ENCODE results near the gene CTNNA3.

CTNNA3 gene

DNA sequence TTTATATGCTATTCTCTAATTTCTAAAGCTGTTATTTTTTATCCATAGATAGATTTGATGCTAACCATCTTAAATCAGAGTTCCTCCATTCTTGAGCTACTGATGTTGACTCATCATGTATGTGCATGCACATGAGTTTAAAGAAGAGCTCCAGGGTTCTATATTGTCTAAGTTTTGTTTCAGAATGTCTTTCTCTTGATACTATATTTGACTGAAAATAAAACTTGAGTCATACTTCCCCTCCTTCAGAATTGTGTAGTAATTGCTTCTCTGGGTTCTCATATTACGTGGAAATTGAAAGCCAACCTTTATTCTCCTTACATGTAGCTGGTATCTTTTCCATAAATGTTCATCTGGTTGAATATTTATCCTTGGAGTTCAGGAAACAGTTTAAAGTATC lies 680.8 kb downstream of the CTNNA3 start:
- no peak for DNase-seq (ENCODE audit: low spot score)

DNA sequence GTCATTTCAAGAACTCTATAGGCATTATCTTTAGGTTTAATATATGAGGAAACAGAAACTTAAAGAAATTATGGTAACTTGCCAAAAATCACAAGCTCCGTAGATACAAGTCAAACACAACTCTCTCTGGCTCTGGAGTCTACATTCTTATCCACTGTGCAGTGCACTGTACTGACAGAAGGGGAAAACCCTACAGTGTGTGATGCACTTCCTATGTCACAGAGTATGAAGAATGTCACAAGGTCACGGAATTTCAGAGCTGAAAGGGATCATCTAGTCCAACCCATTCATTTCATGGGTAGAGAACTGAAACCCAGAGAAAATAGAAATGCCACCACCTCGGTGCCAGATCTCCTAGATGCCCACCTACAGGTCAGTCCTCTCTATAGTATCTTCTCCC lies 684.0 kb downstream of the CTNNA3 start:
- DNase-seq (ENCODE audit: low spot score), result no peak

DNA sequence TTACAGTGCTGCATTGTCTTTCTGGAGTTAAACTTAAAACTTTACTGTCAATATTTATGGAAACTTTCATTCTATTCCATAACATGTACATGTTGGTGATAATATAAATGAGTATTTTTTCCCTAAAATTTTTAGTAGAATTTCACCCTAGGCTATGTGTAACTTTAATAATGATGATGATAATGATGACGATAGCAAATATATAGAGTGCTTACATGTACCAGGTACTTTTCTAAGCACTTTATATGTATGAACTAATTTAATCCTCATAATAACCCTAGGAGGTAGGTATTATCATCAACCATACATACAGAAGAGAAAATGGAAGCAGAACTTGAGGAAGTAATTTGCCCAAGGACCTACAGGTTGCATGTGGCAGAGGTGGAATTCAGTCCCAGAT lies 684.5 kb downstream of the CTNNA3 start:
- DNase-seq (ENCODE audit: low spot score), result no peak

DNA sequence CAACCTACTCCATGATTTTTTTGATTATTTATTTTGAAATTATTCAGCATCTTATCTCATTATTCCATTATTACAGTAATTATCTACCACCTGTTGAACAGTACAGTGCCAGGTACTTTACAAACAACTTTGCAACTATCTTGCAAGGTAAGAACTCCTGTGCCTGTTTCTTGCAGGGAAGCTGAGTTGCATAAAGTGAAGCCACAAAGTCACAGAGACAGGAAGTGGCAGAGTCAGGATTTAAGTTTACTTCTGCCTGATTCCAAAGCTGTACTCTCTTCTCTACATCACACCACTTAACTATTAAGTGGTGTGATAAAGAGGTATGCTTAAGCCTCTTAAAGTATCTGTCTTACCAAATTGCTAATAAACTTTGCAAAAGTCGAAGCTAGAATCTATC lies 690.0 kb downstream of the CTNNA3 start:
- no peak for DNase-seq (ENCODE audit: low spot score)

DNA sequence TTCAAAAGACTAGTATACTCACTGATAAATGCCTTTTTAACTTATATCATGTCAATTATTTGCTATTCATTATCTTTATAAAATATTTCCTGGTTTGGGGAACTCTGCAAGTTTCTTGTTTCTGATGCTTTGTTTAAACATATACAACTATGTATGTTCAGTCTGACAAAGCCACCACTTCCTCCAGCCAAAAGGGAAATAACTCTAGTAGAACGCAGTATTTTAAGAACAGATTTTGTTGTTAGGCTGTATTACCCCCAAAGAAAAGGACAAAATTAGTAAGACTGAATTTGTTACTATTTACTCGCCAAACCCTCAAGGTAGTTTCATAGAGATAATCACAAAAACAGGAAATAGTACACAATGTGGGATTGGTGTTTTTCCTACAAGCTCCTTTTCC lies 691.3 kb downstream of the CTNNA3 start:
- no peak for DNase-seq (ENCODE audit: low spot score)

DNA sequence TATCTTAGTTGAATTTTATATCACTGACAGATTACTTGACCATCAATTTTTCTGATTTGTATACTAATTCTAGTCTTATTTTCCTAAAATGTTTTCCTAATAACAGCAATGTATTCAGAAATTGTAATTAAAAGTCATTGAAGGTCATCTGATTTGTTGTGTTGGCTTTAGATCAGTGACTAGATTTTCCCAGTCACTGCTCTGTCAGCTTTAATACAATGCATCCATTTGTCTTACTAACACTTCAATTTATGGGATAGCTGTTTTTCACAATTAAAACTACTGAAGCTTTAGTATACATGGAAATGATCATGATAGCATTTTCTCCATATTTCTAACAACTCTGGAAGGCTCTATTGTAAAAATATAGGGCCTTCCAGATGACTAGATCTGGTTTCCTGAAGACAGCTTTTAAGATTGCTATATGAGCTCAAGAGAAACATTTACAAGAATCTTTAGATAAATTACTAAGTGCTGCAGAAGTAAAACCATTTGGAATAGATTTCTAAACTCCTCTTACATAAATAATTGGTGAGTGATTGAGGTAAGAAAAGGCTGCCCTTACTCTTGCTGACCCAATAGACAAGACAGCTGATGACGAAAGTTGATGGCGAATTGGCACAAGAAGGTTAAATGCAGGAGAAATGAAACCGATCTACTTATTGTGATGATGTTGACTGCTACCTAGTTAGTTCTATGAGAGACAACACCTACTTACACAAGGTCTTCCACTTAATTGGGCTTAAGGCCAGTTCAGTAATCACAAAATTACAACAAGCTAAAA lies 696.0 kb downstream of the CTNNA3 start:
- DNase-seq (ENCODE audit: low spot score), result no peak

DNA sequence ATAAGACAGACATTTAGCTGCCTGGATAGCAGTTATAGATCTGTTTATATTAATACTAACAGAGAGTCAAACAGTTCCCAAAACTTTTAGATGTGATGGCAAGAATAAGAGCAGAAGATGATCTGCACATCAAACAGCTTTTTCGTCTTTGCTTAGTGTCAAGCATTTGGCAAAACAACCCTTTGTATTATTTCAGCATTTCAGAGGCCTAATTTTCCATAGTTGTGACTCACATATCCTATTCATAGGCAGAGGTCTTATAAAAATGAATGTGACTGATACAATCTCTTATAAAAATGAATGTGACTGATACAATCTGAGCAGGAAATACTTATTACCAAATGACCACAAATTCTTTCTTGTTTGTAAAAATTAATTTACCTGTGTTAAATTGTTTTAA lies 699.0 kb downstream of the CTNNA3 start:
- DNase-seq (ENCODE audit: low spot score), result no peak

DNA sequence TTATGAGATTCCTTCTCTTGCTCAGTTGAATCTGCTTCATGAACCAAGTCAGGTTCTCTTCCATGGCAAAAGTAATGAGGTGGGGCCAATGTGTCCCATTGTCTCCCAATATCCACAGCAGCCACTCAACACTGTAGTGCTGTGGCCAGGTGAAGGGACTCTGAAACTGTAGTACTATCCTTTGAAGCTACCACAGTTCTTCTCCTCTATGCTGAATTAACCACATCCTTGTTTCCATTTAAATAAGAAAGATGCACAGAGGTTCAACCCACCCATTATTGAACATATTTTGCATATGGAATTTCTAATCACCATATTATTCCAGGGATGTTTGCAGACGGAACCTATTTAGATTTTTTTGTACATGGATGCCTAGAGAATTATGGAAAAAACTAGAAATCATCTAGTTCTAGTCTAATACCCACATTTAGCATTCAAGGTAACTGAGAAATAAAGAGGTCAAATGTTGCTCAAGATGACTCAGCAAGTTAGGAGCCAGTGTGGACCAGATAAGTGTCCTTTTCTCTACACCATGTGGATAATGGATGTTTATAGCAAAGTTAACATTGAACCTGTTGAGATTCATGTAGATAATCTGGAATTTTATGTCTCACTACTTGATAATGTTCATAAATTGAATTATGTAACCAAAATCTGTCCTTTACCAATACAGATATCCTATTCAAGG lies 705.7 kb downstream of the CTNNA3 start:
- no peak for DNase-seq (ENCODE audit: low spot score)

DNA sequence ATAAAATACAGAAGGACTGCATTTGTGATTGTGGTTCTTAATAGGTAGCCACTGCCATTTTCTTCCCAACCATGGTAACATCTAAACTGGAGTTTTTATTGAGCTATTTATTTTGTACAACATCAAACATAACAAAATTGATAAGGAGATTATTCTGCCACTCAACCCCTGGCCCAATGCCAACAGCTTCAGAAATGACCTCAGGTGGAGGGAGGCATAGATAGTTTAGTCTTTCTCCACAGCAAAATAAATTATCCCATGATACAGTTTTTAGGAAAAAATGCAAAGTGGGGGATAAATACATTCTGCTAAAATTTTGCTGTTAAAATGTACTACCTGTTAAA lies 712.5 kb downstream of the CTNNA3 start:
- DNase-seq (ENCODE audit: low spot score), result no peak

DNA sequence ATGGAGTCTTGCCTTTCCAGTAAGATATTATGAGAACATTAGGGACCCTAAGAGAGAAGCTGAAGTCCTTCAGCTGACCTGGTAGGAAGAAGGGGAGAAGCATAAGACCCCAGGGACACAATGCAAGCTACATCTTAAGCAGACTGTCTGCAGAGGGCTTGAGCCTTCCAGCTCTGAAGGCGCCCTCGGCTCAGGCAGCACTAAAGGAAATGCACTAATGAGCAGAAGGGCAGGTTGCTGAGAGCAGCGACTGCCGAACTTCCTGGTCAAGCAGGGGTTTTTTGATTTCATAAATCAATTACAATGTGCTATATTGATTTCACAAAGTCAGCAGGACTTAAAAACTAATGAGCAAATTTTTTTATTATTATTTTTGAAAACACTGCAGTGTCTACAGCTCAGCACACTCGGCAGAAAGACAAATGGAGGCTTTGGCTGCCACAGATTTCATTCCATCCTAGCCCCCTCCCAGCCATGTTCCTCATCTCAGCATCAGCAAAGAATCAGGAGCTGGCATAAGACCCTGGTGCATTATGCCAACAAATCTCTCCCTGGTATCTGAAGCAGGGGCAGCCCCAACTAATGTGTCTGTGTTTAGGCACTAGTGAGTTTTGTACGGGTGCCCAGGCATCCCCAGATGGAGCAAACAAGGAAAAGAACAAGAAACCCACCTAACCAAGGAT lies 713.1 kb downstream of the CTNNA3 start:
- DNase-seq (ENCODE audit: low spot score), result no peak

DNA sequence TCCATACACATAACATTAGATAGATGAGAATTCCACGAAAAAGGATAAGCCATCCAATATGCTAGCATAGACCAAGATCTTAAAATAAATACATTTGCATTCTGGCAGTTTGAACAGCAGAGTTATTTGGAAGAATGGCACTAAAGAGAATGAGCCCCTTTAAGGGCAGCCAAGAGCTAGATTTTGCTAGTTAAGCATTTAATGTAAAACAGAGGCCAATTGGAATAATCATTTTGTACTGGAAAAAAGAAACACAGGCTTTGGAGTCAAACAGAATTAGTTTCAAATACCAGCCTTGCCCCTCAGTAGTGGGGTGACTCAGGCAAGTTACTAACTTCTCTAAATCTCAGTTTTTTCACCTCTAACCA lies 714.0 kb downstream of the CTNNA3 start:
- no peak for DNase-seq (ENCODE audit: low spot score)

DNA sequence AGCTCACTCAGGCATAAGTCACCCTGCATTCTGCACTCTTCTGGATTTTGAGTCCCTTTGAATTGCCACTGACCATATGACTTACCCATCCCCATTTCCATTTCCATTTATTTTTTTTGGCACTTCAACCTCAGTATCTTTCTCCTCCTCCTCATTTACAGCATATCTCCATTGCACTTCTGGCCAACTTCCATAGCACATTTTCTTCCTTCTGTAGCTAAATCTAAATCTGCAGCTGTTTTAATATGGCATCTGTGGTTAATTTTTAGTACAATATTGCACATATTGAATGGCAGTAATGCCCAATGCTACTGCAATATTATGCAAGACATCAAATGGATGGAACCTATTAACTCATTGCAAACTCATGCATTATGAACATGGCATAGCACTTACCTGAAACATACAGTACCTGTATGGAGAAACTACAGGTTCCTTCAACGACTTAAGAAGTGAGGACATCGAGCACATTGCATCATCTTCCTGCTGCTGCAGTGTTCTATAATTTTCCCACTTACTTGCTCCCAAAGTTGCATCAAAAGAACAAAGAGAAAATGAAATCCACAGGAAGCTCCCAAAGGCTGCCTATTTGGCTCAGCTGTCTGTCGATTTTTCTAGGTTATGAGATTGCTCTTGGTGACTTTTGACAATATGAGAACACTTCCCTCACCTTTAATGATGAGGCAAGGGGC lies 714.5 kb downstream of the CTNNA3 start:
- no peak for DNase-seq (ENCODE audit: low spot score)

DNA sequence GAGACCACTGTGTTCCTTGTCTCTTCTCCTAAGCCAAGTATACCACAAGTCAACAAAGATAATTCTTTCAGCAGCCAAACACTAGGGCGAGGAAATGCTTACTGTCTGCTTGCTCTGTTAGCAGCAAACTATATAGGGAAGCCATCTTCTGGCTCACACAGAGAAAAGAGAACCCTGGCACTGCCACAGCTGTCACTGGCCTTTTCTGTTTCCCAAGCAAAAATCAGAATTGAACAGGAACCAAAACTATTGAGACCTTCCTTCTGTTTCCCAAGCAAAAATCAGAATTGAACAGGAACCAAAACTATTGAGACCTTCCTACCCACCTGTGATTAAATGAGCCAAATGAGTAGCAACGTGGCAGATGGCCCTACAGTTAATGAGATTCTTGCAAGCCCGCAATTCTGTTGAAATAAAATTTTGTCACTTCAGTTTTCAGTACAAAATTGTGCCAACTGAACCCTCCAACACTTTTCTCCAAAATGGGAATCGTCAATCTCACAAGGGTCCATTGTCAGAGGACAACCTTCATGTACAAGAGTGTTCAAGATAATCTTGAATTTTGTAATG lies 715.7 kb downstream of the CTNNA3 start:
- no peak for DNase-seq (ENCODE audit: low spot score)

DNA sequence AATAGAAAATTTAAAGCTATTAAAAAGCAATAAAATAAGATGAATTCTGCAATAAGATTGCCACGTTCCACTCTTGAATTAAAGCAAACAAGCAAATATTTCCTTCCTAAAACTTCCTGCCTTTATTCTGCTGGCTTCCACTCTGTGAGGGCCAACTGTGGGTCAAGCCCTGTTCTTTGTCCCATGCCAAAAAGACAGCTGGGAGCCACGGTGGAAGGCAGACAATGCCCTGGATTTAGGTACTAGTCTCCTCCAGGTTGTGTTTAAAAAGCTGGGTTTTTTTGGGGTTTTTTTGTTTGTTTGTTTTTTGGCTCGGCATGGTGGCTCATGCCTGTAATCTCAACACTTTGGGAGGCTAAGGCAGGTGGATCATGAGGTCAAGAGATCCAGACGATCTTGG lies 731.0 kb downstream of the CTNNA3 start:
- DNase-seq (ENCODE audit: low spot score), result no peak

DNA sequence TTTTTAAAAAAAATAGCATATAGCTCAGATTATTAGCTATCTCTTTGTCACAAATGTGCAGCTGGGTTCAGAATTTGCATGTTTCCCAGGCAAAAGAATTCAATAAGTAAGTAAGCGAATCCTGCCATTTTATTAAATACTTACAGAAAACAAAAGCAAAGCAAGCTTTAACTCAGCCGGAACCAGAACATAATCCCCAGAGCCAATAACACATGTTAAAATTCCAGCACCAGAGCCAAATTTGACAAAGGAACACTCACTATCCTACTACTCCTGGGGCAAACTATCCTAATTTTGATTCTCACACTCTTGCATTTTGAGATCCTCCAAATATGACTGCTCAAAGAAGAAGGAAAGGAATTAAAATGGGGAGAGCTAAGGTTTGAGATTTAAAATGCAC lies 737.5 kb downstream of the CTNNA3 start:
- no peak for DNase-seq (ENCODE audit: low spot score)

DNA sequence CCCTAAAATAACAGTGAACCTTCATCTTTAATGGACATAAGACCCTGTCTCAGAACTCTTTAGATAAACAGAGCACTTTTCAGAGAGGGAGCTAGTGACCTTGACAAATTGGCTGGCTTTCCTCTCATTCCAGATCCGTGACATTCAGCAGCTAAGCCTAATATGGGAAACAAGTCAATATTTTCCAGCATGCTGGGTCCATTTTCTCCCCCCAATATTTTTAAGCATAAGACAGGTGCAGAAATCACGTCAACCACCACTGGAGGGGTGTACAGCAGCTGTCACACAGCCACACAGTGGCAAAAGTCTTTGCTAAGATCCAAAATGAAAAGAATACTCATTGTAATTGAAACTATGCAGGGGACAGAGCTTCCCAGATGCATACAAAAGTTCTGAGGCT lies 744.1 kb downstream of the CTNNA3 start:
- no peak for DNase-seq (ENCODE audit: low spot score)

DNA sequence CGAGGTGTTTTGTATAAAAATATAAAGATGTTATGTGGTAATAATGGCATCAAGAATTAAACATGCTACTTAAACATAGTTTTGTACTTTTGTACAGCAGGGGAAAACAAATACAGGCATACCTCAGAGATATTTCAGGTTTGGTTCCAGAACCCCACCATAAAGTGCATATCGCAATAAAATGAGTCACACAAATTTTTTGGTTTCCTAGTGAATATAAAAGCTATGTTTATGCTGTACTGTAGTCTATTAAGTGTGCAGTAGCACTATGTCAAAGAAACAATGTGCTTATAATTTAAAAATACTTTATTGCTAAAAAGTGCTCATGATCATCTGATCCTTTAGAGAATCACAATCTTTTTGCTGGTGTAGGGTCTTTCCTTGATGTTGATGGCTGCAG lies 752.4 kb downstream of the CTNNA3 start:
- no peak for DNase-seq (ENCODE audit: low spot score)

DNA sequence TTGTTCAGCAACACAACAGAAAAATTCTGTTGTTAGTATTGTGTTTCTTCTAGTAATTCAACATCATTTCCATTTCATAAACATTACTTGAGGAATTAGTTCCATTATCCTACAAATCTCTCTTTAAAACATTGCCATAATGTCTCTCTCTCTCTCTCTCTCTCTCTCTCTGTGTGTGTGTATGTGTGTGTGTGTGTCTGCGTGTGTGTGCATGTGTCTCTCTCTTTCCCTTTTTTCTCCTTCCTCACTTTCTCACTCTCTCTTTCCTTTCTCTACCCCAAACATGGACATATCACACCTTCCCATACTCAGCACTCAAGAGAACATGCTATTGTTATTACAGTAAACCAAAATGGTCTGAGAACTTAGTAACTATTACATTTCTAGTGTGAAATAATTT lies 753.6 kb downstream of the CTNNA3 start:
- DNase-seq (ENCODE audit: low spot score), result no peak

DNA sequence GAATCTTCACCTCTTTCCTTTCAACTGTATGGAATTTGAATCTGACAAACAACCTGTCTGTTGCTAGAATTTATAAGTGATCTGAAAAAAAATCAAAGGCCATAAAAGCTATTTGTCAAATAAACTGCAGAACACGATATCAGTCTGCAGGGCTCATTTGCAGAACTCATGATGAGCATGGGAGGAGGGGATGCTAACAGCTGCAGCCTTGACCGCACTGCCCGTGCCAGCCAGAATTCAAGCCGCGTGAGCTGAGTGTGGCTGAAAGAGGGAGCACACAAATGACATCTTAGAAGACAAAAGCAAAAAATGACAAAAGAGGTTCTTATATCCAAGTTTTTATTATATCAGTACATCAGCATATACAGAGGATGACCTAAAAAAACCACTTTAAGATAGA lies 754.5 kb downstream of the CTNNA3 start:
- DNase-seq (ENCODE audit: low spot score), result no peak

DNA sequence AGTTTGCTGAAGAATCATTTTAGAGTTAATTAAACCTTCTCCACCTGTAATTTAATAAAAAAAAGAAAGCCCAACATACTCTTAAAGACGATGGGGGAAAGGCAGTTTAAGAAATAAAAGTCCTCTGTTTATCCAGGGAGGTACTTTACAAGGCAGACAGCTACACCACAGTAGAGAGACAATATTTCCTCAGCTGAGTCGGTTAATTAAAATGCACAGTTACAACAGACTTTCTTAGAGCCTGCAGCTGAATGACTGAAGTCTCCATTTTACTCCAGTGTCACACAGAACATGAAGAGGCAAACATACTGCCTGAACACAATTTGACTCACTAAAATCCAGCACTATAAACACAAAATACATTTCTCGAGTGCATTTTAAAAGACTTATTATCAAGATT lies 755.0 kb downstream of the CTNNA3 start:
- no peak for DNase-seq (ENCODE audit: low spot score)

DNA sequence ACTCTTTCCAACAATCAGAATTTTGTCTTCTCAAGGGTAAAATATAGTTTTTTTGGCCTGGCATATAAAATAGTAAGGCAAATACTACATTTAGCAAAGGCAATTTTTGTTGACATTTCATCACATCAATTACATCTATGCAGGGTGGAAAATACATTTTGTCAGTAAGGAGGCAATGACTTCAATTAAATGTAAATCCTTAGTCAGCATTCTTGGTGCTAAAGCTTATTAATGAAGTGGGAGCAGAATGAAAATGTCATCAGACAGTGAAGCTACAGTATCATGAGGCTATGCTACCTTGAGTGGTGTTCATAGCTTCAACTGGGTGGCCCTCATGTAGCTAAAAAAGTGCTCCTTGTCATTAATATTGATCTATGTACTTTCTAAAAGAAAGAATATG lies 761.3 kb downstream of the CTNNA3 start:
- DNase-seq (ENCODE audit: low spot score), result no peak

DNA sequence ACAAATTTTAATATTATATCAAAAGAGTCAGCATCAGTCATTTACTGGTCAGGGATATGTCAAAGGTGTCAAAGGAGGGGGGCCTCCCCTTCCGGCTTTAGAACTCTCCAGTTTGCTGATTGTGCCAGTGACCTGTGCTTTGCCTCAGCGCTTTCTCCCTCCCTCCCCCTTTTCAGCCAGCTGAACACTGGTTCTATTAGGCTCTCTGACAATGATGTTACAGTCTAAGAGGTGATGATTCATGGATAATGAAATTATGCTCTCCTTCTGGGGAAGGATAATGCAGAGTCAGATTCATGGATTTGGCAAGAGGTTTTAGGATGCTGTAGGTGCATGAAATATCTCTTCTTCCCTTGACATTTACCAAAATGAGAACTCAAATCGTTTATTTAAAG lies 764.0 kb downstream of the CTNNA3 start:
- no peak for DNase-seq (ENCODE audit: low spot score)
